GM19025 (cell line): ENCODE measurements around the gene ENG.
"Not testable (repeated sequence)": the region's sequence is repeated elsewhere in the genome, so short reads cannot be mapped to it uniquely, and the experiment has no call there.

Source experiments
- ATAC-seq: cut with Tn5 transposase; IDR thresholded peaks from one replicate; pipeline ENCODE4 v1.9.1; 2021; ENCODE audit warnings: mild to moderate bottlenecking, low read depth, moderate library complexity; ENCODE audit not compliant: unreplicated experiment

The ENG gene

GRCh38 chr9:127878652-127879390, 24.4 kb upstream of the ENG start:
- ATAC-seq = no peak

- no peak for ATAC-seq
These were observed 23.7 kb upstream of the ENG start for GRCh38 chr9:127878001-127878651.

DNA sequence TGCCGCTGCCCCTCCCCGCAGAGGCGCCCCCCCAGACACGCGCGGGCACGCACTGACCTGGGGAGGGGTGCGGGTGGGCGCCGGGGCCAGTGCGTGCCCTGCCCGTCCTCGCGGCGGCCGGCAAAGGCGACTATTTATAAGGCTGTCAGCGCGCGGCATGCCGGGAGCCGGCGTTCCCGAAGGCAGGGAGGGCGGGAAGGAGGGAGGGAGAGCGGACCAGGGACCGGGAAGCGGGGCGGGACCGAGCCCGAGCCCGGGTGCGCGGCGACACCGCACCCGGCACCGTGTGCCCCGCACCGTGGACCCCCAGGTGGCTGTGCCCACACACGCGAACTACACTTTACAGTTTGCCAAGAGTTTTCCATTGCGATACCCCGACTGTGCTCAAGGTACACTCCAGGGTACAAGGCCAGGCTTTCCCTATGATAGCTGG, 23.1 kb upstream of the ENG start, which contains the start of gene AK1:
TSS of gene AK1 (minus strand) at position 110 of the 433 bp plus-strand sequence. CDS start 3,058 bp downstream, outside the sequence.
- ATAC-seq = no peak

DNA sequence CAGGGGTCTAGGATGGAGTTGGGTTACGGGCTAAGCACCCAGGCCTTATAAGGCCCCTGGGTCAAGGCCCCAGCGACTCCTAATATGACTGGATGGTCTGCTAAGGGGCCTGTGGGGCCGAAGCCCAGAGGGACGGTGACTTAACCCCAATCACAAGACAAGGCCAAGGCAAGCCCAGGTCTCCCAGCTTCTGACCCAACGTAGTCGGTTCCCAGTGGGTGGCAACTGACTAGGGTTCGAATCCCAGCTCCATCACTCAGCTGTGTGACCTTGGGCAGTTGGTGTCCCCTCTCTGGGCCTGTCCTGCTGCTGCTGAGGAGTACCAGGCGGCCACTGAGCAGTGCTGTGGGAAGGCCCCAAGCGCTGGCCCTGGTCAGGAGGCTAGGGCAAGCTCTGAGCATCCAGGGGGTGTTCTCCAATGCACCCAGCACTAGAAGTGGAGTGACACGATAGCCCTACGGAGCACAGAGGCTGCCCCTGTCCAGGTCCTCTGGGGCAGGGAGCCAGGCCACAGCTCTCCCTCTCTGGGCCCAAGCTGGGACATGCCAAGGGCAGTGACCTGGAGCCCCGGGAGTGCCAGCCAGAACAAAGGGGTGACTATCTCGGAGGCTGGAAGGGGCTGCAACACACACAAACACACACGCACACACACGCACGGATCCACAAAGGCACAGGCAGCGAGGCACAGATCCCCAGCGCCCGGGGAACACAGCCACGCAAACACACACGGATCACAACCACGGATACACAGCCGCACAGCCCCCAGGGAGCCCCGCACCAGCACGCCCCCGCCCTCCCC, 22.5 kb upstream of the ENG start:
- ATAC-seq = no peak

GRCh38 chr9:127876026-127876763, 21.7 kb upstream of the ENG start:
- ATAC-seq = no peak

- ATAC-seq = no peak
These were observed 21.0 kb upstream of the ENG start for GRCh38 chr9:127875306-127875966.

DNA sequence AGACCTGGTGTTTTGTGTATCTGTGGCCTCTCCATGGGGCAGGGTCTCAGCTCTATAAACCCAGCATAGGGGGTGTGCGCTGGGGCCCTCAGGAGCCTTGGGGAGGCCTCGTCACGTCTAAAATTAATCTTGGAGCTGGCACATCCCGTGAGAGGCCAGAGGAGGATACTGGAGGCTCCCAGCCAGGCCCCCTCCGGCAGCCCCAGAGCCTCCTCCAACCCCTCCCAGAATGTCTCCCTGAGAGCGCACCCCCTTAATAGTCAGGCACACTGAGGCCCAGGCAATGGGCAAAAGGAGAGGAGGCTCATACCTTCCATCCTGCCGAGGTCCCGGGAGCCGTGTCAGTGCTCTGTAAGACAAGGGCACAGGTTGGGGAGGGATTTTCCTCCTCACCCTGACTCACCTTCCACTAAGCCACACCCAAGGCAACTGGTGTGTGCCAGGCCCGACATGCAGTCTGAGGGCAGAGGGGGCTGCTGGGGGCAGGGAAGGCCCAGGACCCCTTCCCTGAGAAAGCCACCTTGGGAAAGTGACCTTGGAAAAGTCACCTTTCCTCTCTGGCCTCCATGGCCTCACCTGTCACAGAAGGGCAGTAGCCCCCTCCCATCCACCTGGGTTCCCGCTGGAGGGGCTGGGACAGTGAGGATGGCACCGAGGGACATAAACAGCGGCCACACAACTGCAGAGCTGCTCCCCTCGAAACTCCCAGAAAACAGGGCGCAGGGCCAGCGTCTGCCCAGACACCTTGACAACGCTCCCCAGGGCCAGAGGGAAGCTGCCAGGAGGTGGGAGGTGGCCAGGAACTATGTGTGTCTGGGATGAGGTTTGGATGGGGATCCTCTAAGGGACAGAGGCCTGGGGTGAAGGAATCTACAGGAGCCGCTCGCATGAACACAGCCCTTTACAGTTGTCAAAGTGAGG, 20.1 kb upstream of the ENG start:
- ATAC-seq = no peak

- no peak for ATAC-seq
These were observed 19.4 kb upstream of the ENG start for GRCh38 chr9:127873886-127874285.

GRCh38 chr9:127873223-127873691, 18.8 kb upstream of the ENG start:
- no peak for ATAC-seq

- no peak for ATAC-seq
These were observed 18.1 kb upstream of the ENG start for GRCh38 chr9:127872369-127873222.

GRCh38 chr9:127871531-127871930, 17.1 kb upstream of the ENG start:
- ATAC-seq = no peak

GRCh38 chr9:127870887-127871286, 16.4 kb upstream of the ENG start:
- no peak for ATAC-seq

DNA sequence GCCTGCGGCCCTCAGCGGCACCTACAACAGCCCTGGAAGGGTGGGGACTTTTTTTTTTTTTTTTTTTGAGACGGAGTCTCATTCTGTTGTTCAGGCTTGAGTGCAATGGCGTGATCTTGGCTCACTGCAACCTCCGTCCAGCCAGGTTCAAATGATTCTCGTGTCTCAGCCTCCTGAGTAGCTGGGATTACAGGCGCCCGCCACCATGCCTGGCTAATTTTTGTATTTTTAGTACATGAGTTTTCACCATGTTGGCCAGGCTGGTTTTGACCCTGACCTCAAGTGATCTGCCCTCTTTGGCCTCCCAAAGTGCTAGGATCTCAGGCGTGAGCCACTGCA, 15.7 kb upstream of the ENG start:
- not testable (repeated sequence) for ATAC-seq

DNA sequence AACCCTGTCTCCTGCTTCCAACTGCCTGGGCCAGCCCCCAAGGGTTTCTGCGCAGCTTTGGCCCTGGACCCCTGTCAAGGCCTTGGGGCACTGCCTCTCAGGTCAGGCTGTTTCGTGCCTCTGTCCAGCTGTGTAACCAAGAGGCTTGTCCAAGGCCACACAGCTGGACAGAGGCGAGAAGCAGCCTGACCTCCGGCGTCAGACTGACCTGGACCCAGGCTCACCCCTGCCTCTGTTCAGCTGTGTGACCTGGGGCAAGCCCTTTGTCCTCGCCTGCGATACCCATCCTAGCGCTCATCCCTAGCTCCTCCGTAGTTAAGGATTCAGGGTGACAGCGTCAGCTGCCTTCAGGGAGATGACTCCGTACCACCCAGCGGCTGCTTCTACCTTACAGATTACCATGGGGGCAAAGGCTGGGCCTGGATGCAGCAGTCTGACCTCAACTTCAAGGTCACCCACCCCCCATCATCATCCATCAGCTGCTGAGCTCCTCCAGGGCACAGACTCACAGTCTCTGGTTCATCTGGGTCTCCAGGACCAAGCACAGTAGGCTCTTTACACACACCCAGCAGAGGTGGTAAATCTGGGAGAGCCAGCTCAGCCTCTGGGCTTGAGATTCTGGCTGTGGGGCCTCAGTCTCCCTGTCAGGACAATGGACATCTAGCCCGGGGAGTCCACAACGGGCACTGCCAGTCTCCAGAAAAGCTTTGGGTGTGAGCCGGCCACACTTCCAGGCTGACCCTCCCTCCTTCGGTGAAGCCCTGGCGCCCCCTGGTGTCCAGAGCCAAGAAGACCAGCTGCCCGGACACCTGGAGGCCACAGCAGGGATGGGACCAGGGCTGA, 15.1 kb upstream of the ENG start:
- ATAC-seq = no peak

DNA sequence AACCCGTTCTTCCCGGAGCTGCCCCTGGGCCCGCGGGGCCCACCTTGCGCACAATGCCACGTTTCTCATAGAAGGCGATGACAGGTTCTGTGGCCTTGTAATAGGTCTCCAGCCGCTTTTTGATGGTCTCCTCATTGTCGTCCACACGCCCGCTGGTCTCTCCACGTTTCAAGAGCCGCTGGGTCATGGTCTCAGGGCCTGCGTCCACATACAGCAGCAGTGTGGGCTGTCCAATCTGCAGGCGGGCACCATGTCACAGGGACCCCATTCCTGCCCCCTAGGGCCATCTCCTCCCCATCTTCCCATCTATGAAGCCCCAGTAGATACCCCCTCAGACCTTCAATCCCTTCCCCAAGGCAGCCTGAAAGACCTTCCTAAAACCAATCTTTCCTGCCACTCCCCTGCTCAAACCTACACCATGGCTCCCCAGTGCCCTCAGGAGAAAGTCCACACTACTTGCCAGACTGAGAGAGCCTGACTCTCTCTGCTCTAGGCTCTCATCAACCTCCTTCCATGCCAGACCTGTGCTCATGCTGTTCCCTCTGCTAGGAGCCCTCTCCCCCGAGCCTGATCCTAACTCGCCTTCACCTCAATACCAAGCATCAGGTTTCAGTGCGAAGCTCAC, 13.9 kb upstream of the ENG start:
- ATAC-seq = no peak

DNA sequence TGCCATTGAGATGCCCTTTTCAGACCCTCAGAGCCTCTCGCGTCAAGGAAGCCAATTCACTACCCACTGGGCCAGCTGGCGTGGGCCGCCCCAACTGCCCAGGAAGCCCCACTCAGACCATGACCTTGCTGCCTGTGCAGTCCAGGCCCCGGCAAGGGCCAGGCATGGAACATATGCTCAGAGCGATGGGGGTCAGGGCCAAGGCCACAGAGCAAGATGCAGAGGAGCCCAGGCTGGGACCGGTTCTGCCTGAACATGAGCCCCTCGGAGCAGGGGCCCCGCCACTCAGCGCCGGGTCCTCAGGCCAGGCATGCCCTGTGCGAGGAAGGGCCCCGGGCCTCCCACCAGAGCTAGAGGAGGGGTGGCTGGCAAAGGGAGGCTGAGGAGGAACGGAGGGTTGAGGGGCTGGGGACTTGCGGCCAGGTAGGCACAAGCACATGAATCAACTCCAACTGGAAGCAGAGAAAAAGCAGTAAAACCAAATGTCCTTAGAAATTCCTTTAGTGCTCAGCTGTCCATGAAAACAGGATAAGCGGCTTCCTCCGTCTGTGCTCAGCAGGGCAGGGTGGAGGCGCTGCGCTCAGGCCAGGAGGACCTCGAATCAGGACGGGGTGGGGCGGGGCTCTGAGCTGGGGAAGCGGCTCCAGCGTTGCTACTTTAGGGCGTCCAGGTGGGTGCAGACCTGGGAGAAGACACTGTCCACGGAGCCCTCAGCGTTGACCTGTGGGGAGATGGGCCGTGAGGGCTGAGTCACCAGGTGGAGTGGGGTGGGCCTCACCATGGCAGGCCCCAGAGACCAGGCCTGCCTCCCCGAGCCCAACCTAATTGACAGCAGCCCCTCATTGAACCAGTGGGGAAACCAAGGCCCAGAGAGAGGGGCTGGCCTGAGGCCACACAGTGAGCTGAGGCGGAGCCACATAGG, 13.2 kb upstream of the ENG start:
- ATAC-seq = no peak
